Neural cell (in vitro differentiated cells): ENCODE results near the gene GET3. TPM values are rescaled to one million over a fixed set of nuclear protein-coding genes. Genes with fewer than 3 reads are reported as not detected.

ENCODE experiments used
- H2AFZ ChIP-seq: fragments of 200-600, 300-800 bp; sonication (generic), shearing (Covaris generic); 2 replicates; pipeline ENCODE4 v1.6.0; 2014; ENCODE audit warnings: low read depth, mild to moderate bottlenecking, antibody characterized with exemption, low read length, moderate library complexity
- H3F3A ChIP-seq: fragments of 200-600 bp; shearing (Covaris generic); 2 replicates; pipeline ENCODE4 v1.6.1; 2016; ENCODE audit warnings: mild to moderate bottlenecking, moderate library complexity, mixed read lengths, antibody characterized with exemption, low read length; ENCODE audit not compliant: insufficient read depth, poor library complexity, severe bottlenecking
- H3K27ac ChIP-seq: fragments of 200-600, 300-800 bp; sonication (generic), shearing (Covaris generic); 2 replicates; pipeline ENCODE4 v1.5.1; 2014; ENCODE audit warnings: mild to moderate bottlenecking, low read length, moderate library complexity
- H3K27me3 ChIP-seq: fragments of 300-800, 200-600 bp; sonication (generic), shearing (Covaris generic); 2 replicates; pipeline ENCODE4 v1.6.0; 2014; ENCODE audit warnings: mild to moderate bottlenecking, low read depth, low read length, moderate library complexity; ENCODE audit not compliant: insufficient read depth
- H3K36me3 ChIP-seq: fragments of 300-800, 200-600 bp; sonication (generic), shearing (Covaris generic); 2 replicates; pipeline ENCODE4 v1.5.1; 2014; ENCODE audit warnings: mild to moderate bottlenecking, antibody characterized with exemption, low read length, moderate library complexity; ENCODE audit not compliant: insufficient read depth
- H3K4me2 ChIP-seq: fragments of 300-800, 200-600 bp; sonication (generic), shearing (Covaris generic); 2 replicates; pipeline ENCODE4 v1.6.0; 2014; ENCODE audit warnings: mild to moderate bottlenecking, low read length
- H3K4me3 ChIP-seq: fragments of 300-800, 200-600 bp; sonication (generic), shearing (Covaris generic); 2 replicates; pipeline ENCODE4 v1.5.1; 2014; ENCODE audit warnings: mild to moderate bottlenecking, low read length, moderate library complexity
- H3K79me2 ChIP-seq: fragments of 200-600 bp; shearing (Covaris generic); replicated peaks from 2 replicates; pipeline ENCODE4 v1.6.0; 2014; ENCODE audit warnings: mild to moderate bottlenecking, low read length, moderate library complexity; ENCODE audit not compliant: insufficient read depth
- H3K9ac ChIP-seq: fragments of 300-800, 200-600 bp; sonication (generic), shearing (Covaris generic); 2 replicates; pipeline ENCODE4 v1.6.1; 2016; ENCODE audit warnings: mild to moderate bottlenecking, low read length, mixed read lengths
- H3K9me2 ChIP-seq: fragments of 200-600 bp; shearing (Covaris generic); 2 replicates; pipeline ENCODE4 v1.6.1; 2016; ENCODE audit warnings: mild to moderate bottlenecking, low read length, mixed read lengths; ENCODE audit not compliant: insufficient read depth
- H3K9me3 ChIP-seq: fragments of 200-600, 300-800 bp; sonication (generic), shearing (Covaris generic); 2 replicates; pipeline ENCODE4 v1.6.1; 2016; ENCODE audit warnings: mild to moderate bottlenecking, mixed run types, low read length, moderate library complexity, mixed read lengths
- H4K20me1 ChIP-seq: fragments of 200-600 bp; shearing (Covaris generic); 2 replicates; pipeline ENCODE4 v1.6.1; 2016; ENCODE audit warnings: mild to moderate bottlenecking, mixed run types; ENCODE audit not compliant: insufficient read depth
- EP300 ChIP-seq: fragments of 450-650 bp; conservative IDR thresholded peaks from 2 replicates; pipeline ENCODE4 v1.6.1; 2014; ENCODE audit warnings: antibody characterized with exemption, mild to moderate bottlenecking, moderate library complexity; ENCODE audit not compliant: poor library complexity, severe bottlenecking
- EZH2 ChIP-seq: fragments of 200-600, 300-800 bp; shearing (Covaris generic), sonication (generic); IDR thresholded peaks from 2 replicates; pipeline ENCODE4 v1.6.1; 2014; ENCODE audit warnings: antibody characterized with exemption, low read length, borderline replicate concordance, mild to moderate bottlenecking; ENCODE audit not compliant: insufficient read depth, poor library complexity, severe bottlenecking
- MXI1 ChIP-seq: fragments of 450-650 bp; conservative IDR thresholded peaks from 2 replicates; pipeline ENCODE4 v1.6.1; 2014; ENCODE audit warnings: antibody characterized with exemption, mild to moderate bottlenecking; ENCODE audit not compliant: poor library complexity, severe bottlenecking
- POLR2AphosphoS5 ChIP-seq: IDR thresholded peaks from 2 replicates; pipeline ENCODE4 v1.6.1; 2012
- RAD21 ChIP-seq: fragments of 450-650 bp; conservative IDR thresholded peaks from 2 replicates; pipeline ENCODE4 v1.6.1; 2014; ENCODE audit warnings: antibody characterized with exemption, mild to moderate bottlenecking, moderate library complexity
- SMC3 ChIP-seq: fragments of 450-650 bp; conservative IDR thresholded peaks from 2 replicates; pipeline ENCODE4 v1.6.1; 2014; ENCODE audit warnings: antibody characterized with exemption, mild to moderate bottlenecking, moderate library complexity; ENCODE audit not compliant: poor library complexity
- TAF1 ChIP-seq: IDR thresholded peaks from 2 replicates; pipeline ENCODE4 v1.6.1; 2012; ENCODE audit warnings: low read depth
- polyA plus RNA-seq: library from polyadenylated mRNA; depleted of rRNA; stranded (reverse); fragments of >200 nt; gene quantifications from 2 replicates; pipeline ENCODE4 v1.2.3, GENCODE V29; 2014
- TF ChIP-seq, protein P1 (sequence below): IDR thresholded peaks from 2 replicates; pipeline ENCODE4 v1.6.1; 2012; ENCODE audit warnings: borderline replicate concordance
- TF ChIP-seq, protein P2 (sequence below): fragments of 450-650 bp; IDR thresholded peaks from 2 replicates; pipeline ENCODE4 v1.5.1; 2014; ENCODE audit warnings: antibody characterized with exemption, mild to moderate bottlenecking, moderate library complexity; ENCODE audit not compliant: poor library complexity, severe bottlenecking

Gene GET3
- polyA plus RNA-seq, 1 donor from 2014 or later = 89.6 TPM

DNA sequence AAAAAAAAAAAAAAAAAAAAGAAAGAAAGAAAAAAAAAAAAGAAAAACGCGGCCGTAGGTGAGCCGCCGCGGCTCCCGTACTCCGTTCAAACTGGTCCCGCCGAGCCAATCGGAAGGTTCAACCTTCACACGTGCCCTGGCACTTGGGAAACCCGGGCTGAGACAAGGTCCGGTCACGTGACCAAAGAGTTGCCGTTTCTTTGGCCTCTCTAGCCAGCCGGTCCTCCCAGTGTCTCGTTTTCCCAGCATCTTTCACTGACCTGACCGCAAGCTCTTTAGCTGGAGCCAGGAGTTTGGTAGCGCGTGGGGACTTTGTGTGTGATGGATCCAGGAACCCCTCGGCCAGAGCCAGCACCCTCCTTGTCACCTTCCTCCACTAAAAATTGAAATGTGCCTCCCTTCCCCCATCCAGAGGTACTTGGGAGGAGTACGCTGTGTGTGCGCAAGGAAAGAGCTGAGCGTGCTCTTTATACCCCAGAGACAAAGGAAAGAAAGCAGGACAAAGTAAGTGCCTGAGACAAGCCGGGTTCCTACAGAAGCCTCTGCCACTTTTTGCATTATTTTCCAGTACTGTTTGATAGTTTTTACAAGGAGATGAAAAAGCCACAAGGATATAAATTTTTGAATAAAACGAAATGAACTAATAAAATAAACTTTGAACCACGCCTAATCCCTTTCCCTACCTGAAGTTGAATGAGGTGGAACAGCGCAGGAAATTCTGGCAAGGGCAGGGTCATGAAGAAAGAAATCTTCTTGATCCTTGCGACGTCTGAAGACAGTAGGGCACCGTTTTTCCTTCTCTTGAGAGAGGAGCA lies 14.5 kb upstream of the GET3 start:
- Histone ChIP-seq H3K4me3 (peak overlapping the region; percentile 85), H4K20me1 (no peaks in the 10 kb centered on the region), H3K9ac (peak overlapping the region; percentile 87), H3K9me2 (no peaks in the 10 kb centered on the region), H3K27me3 (no peaks in the 10 kb centered on the region), H2AFZ (no peak overlapping the region), H3F3A (peaks cover 5% of the 10 kb centered on the region), H3K79me2 (peaks cover 27% of the 10 kb centered on the region), H3K9me3 (no peaks in the 10 kb centered on the region), H3K36me3 (no peaks in the 10 kb centered on the region), H3K4me2 (peak overlapping the region; percentile 99), H3K27ac (peak overlapping the region; percentile 87)
- TF ChIP-seq, protein P1, sequence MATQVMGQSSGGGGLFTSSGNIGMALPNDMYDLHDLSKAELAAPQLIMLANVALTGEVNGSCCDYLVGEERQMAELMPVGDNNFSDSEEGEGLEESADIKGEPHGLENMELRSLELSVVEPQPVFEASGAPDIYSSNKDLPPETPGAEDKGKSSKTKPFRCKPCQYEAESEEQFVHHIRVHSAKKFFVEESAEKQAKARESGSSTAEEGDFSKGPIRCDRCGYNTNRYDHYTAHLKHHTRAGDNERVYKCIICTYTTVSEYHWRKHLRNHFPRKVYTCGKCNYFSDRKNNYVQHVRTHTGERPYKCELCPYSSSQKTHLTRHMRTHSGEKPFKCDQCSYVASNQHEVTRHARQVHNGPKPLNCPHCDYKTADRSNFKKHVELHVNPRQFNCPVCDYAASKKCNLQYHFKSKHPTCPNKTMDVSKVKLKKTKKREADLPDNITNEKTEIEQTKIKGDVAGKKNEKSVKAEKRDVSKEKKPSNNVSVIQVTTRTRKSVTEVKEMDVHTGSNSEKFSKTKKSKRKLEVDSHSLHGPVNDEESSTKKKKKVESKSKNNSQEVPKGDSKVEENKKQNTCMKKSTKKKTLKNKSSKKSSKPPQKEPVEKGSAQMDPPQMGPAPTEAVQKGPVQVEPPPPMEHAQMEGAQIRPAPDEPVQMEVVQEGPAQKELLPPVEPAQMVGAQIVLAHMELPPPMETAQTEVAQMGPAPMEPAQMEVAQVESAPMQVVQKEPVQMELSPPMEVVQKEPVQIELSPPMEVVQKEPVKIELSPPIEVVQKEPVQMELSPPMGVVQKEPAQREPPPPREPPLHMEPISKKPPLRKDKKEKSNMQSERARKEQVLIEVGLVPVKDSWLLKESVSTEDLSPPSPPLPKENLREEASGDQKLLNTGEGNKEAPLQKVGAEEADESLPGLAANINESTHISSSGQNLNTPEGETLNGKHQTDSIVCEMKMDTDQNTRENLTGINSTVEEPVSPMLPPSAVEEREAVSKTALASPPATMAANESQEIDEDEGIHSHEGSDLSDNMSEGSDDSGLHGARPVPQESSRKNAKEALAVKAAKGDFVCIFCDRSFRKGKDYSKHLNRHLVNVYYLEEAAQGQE = peak; percentile 55
- TF ChIP-seq EZH2 = no peak
- peak; percentile 73 for TF ChIP-seq POLR2AphosphoS5
- TF ChIP-seq TAF1 = peak; percentile 51
- TF ChIP-seq EP300 = peak; percentile 42
- peak; percentile 20 for TF ChIP-seq SMC3
- TF ChIP-seq RAD21 = no peak
- TF ChIP-seq, protein P2, sequence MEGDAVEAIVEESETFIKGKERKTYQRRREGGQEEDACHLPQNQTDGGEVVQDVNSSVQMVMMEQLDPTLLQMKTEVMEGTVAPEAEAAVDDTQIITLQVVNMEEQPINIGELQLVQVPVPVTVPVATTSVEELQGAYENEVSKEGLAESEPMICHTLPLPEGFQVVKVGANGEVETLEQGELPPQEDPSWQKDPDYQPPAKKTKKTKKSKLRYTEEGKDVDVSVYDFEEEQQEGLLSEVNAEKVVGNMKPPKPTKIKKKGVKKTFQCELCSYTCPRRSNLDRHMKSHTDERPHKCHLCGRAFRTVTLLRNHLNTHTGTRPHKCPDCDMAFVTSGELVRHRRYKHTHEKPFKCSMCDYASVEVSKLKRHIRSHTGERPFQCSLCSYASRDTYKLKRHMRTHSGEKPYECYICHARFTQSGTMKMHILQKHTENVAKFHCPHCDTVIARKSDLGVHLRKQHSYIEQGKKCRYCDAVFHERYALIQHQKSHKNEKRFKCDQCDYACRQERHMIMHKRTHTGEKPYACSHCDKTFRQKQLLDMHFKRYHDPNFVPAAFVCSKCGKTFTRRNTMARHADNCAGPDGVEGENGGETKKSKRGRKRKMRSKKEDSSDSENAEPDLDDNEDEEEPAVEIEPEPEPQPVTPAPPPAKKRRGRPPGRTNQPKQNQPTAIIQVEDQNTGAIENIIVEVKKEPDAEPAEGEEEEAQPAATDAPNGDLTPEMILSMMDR = no peak
- peak; percentile 82 for TF ChIP-seq MXI1

DNA sequence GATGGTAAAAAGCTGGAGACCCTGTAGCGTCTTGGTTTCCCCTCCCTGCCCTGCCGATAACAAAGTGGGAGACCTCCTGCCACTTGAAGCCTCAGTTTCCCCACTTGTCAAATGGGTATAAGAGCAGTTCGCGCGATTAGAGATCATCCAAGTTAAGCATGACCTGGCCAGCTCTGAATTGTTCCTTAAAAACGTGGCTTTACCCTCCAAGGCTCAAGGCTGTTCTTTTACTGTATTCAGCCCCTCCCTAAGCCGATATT lies 14.0 kb upstream of the GET3 start:
- Histone ChIP-seq H3K36me3 (no peaks in the 10 kb centered on the region), H3F3A (peaks cover 5% of the 10 kb centered on the region), H2AFZ (peak overlapping the region; percentile 77), H3K4me2 (peak overlapping the region; percentile 99), H3K9me3 (no peaks in the 10 kb centered on the region), H3K79me2 (peaks cover 27% of the 10 kb centered on the region), H4K20me1 (no peaks in the 10 kb centered on the region), H3K27ac (peak overlapping the region; percentile 87), H3K27me3 (no peaks in the 10 kb centered on the region), H3K9ac (peak overlapping the region; percentile 87), H3K4me3 (peak overlapping the region; percentile 85), H3K9me2 (no peaks in the 10 kb centered on the region)
- TF ChIP-seq, protein P2 = no peak
- TF ChIP-seq EP300 = no peak
- no peak for TF ChIP-seq POLR2AphosphoS5
- no peak for TF ChIP-seq SMC3
- TF ChIP-seq, protein P1 = no peak
- TF ChIP-seq TAF1 = no peak
- TF ChIP-seq RAD21 = no peak
- TF ChIP-seq EZH2 = no peak
- no peak for TF ChIP-seq MXI1
